AG04449 (cell line): ENCODE measurements around the gene RIC8B.

Experiments
- CTCF ChIA-PET: fragments of 350-600 bp; formaldehyde crosslinking; extraction: SDS; loops from one replicate; lab custom pipeline; 2021; ENCODE audit warnings: antibody characterized with exemption; lab: Yijun Ruan, JAX
- POLR2A ChIA-PET: fragments of 400-600, 350-600 bp; formaldehyde crosslinking; extraction: SDS; loops from one replicate; lab custom pipeline; 2020; ENCODE audit warnings: antibody characterized with exemption, inconsistent platforms; lab: Yijun Ruan, JAX
- DNase-seq: peaks from one replicate; pipeline ENCODE4 v3.0.0-alpha.2; 2010; ENCODE audit warnings: low read depth, low spot score
- H3K4me3 ChIP-seq: 2 replicates; pipeline ENCODE4 v1.5.1; 2011; ENCODE audit warnings: low read depth, mild to moderate bottlenecking, control low read depth, low read length
- TF ChIP-seq, protein P1 (sequence below): IDR thresholded peaks from one replicate; pipeline ENCODE4 v1.5.1; 2011; ENCODE audit warnings: mild to moderate bottlenecking, moderate library complexity, low read length, control low read depth, inconsistent platforms; ENCODE audit not compliant: insufficient read depth; ENCODE audit errors: missing control alignments

Gene RIC8B

DNA sequence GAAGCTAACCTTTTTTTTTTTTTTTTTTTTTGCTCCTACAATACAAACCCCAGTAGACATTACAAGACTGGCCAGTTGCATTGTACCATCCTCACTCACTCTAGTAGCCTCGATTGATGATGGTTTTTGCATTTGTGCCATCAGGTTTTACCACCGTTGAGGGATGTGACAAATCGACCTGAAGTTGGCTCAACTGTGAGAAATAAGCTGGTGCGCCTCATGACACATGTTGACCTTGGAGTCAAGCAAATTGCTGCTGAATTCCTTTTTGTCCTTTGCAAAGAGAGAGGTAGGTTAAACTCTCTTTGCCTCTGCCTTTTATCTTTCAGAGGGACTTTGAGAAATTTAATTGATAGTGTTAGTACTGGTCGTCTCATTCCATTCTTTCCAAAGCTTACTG lies 76.8 kb downstream of the RIC8B start:
- ChIA-PET CTCF (interaction anchor here (1.9 kb wide), 1 partner anchor 10 kb away, joined by 16 read pairs; no protein-coding TSS in a partner anchor), POLR2A (no interaction called here)

GRCh38 chr12:106854723-106855122 lies 80.2 kb downstream of the RIC8B start:
- no peak for DNase-seq
- no peak overlapping the region for H3K4me3 ChIP-seq
- ChIA-PET CTCF (interaction anchor here (1.0 kb wide), 1 partner anchor 12 kb away, joined by 3 read pairs; no protein-coding TSS in a partner anchor), POLR2A (no interaction called here)
- TF ChIP-seq, protein P1, sequence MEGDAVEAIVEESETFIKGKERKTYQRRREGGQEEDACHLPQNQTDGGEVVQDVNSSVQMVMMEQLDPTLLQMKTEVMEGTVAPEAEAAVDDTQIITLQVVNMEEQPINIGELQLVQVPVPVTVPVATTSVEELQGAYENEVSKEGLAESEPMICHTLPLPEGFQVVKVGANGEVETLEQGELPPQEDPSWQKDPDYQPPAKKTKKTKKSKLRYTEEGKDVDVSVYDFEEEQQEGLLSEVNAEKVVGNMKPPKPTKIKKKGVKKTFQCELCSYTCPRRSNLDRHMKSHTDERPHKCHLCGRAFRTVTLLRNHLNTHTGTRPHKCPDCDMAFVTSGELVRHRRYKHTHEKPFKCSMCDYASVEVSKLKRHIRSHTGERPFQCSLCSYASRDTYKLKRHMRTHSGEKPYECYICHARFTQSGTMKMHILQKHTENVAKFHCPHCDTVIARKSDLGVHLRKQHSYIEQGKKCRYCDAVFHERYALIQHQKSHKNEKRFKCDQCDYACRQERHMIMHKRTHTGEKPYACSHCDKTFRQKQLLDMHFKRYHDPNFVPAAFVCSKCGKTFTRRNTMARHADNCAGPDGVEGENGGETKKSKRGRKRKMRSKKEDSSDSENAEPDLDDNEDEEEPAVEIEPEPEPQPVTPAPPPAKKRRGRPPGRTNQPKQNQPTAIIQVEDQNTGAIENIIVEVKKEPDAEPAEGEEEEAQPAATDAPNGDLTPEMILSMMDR, result no peak

More for the DNA sequence above, 76.8 kb downstream of the RIC8B start:
- no peak for DNase-seq
- TF ChIP-seq, protein P1, result no peak
- no peak overlapping the region for H3K4me3 ChIP-seq

DNA sequence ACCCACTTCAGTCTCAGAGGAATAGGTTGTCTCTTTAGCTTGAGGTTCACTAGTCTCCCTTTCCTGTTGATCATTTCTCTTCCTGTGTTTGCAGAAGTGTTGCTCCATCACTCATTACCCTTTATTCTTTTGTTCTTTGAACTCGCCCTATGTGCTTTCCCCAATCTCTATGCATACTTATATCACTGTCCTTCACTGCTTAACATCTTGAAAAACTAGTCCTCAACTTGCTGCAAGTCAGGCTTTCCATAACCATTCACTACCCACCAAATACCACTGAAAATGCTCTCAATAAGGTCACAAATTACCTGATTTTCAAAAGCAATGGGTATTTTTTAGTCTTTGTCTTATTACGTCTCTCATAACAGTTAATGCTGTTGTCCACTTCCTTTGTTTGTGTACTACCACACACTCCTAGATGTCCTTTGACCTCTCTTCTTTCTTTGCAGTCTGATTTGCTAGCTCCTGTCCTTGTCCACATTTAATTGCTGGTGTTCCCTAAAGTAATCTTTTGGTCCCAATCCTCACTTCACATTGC lies 80.8 kb downstream of the RIC8B start:
- CTCF ChIA-PET, result interaction anchor here (2.0 kb wide), 1 partner anchor 14 kb away, joined by 9 read pairs; no protein-coding TSS in a partner anchor
- POLR2A ChIA-PET, result no interaction called here
- TF ChIP-seq, protein P1, result no peak
- DNase-seq, result no peak
- no peak overlapping the region for H3K4me3 ChIP-seq

- POLR2A ChIA-PET, result no interaction called here
- DNase-seq, result peak; percentile 65
- CTCF ChIA-PET, result interaction anchor here (0.9 to 1.4 kb wide), 3 partner anchors 20 to 58 kb away, joined by 3 to 4 read pairs (median 3); no protein-coding TSS in a partner anchor
- no peak overlapping the region for H3K4me3 ChIP-seq
- TF ChIP-seq, protein P1, result no peak
Observed at GRCh38 chr12:106861984-106862916, 87.8 kb downstream of the RIC8B start.

DNA sequence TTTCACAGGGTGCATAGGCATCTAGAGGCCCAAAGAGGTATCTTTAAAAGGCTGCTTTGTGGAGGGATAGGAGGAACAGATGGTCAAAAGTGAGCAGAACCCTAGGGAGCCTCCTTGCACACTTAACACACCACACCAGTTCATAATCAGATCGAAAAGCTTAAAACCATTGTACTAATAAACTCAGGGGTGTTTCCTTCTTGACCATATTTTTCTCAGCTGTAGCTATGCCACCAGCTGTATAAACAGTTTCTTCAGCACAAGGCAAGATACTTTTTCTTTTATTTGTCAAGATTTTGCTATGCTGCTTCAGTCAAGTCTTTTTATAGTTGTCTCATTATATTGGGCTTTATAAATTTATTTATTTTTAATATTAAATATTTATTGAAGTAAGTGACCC lies 88.7 kb downstream of the RIC8B start:
- TF ChIP-seq, protein P1, result no peak
- H3K4me3 ChIP-seq, result no peak overlapping the region
- DNase-seq, result no peak
- ChIA-PET POLR2A (no interaction called here), CTCF (interaction anchor here (1.2 to 1.4 kb wide), 2 partner anchors 21 kb away, joined by 3 read pairs; no protein-coding TSS in a partner anchor)

GRCh38 chr12:106865683-106866082 lies 91.2 kb downstream of the RIC8B start:
- no peak for DNase-seq
- no peak overlapping the region for H3K4me3 ChIP-seq
- CTCF ChIA-PET, result interaction anchor here (0.9 to 1.9 kb wide), 5 partner anchors 9 to 507 kb away, joined by 3 to 5 read pairs (median 5); partner anchors contain the start of gene POLR3B
- POLR2A ChIA-PET, result no interaction called here
- TF ChIP-seq, protein P1, result no peak
